WI38 (cell line): ENCODE measurements around the gene SEC14L1.

Experiments used
- H3K4me3 ChIP-seq: 2 replicates; pipeline ENCODE4 v1.5.1; 2011; ENCODE audit warnings: low read depth, mild to moderate bottlenecking, control low read depth, low read length
- CTCF ChIP-seq: IDR thresholded peaks from 2 replicates; pipeline ENCODE4 v1.5.1; 2012; ENCODE audit warnings: low read depth, mild to moderate bottlenecking, control low read depth, low read length

SEC14L1 gene

GRCh38 chr17:77140878-77141767 lies at the start of gene SEC14L1:
Gene SEC14L1 (plus strand): TSS chr17:77140969. CDS start chr17:77143597, 2,628 bp downstream.
- no peak for TF ChIP-seq CTCF
- peak within 1 kb of the TSS; percentile 86 for H3K4me3 ChIP-seq

- TF ChIP-seq CTCF: no peak
- no peak overlapping the region for H3K4me3 ChIP-seq
Observed at GRCh38 chr17:77092025-77092424, 48.7 kb upstream of the SEC14L1 start.

GRCh38 chr17:77095461-77095860 lies 45.3 kb upstream of the SEC14L1 start:
- no peak overlapping the region for H3K4me3 ChIP-seq
- no peak for TF ChIP-seq CTCF

GRCh38 chr17:77096570-77097214 lies 44.1 kb upstream of the SEC14L1 start:
- no peak overlapping the region for H3K4me3 ChIP-seq
- peak; percentile 55; the same call in 1 of the 2 replicates for TF ChIP-seq CTCF

- no peak for TF ChIP-seq CTCF
- no peak overlapping the region for H3K4me3 ChIP-seq
Observed at GRCh38 chr17:77097631-77098180, 43.1 kb upstream of the SEC14L1 start.

- no peak for TF ChIP-seq CTCF
- H3K4me3 ChIP-seq: no peak overlapping the region
Observed at GRCh38 chr17:77098884-77099545, 41.8 kb upstream of the SEC14L1 start.
